Anterior cingulate cortex (tissue), 58 donors: ENCODE data around the gene FGD2.

Experiments used
- DNase-seq, 58 donors: peaks; one replicate each; lab custom pipeline; 2025; lab: John Stamatoyannopoulos, UW

The FGD2 gene

DNA sequence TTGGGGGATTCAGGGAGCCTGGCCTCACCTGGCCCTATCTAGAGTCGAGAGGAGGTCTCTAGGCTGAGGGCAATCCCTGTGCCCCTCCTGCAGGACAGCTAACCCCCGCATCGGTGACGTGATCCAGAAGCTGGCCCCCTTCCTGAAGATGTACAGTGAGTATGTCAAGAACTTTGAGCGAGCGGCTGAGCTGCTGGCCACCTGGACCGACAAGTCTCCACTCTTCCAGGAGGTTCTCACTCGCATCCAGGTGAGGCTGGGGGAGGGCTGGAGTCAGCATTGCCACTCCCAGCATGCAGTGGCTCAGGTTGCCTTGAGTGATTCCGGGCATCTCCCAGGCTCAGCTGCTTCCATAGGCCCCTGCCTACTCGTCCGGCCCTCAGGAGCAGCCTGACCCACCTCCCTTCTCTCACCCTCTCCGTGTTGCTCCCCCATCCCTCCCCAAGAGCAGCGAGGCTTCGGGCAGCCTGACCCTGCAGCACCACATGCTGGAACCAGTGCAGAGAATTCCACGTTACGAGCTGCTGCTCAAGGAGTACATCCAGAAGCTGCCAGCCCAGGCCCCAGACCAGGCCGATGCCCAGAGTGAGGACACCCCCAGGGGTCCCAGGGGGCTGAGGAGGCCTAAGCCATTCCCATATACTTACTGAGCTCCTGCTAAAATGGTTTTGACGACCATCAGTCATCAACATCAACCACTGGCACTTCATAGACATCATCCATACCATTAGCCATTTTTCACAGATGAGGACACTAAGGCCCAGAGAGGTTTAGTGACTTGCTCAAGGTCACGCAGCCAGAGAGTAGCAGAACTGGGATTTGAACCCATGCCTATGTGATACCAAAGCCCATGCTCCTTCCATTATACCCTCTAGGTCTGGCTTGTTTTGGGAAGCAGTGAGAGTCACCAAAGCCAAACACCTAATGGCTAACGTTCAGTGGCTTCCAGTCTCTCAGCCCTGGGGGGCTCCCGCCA is 8.3 kb downstream of the FGD2 start:
- no peak for DNase-seq

DNA sequence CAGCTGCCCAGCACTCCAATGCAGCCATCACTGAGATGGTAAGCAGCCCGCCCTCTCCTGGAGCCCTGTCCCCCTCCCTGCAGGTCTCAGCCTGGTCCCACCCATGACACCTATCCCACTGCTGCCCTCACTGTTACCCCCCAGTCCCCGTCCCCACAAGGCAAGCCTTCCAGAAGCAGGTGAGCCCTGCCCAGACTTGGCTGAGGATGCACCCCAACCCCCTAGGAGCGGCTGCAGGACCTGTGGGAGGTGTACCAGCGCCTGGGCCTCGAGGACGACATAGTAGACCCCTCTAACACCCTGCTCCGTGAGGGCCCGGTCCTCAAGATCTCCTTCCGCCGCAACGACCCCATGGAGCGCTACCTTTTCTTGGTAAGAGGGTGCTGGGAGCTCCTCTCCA is 9.2 kb downstream of the FGD2 start:
- DNase-seq = no peak

DNA sequence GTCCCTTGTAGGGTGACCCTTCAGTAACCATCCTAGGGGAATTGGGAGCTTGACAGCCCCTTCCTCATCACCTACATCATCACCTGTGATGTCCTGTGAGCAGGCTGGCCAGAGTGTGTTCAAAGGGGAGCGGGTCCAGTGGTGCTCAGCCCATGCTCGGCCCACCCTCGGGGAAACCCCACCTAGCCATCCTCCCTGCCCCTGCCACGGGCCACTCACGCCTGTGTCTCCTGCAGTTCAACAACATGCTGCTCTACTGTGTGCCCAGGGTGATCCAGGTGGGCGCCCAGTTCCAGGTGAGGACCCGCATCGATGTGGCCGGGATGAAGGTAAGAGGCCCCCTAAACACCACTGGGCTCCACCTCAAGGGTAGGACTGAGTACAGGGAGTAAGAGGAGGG is 10.1 kb downstream of the FGD2 start:
- no peak for DNase-seq

DNA sequence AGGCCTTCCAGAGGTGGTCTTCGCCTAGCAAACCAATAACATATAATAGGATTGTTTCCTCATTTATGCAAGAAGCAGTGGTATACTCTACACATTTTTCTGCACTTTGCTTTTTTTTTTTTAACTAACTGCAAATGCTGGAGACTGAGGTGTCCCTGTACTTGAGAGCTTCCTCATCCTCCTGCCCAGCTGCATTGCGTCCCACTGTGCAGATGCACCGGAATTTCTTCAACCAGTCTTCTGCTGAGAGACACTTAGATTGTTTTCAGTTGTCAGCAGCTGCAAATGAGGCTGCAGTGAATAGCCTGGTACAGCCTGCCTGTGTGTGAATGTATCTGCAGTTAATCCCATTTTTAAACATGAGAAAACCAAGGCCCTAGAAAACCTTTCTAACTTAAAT is 11.5 kb downstream of the FGD2 start:
- peak in 10 of 58 donors; percentile 4 to 39 (median 19) for DNase-seq

DNA sequence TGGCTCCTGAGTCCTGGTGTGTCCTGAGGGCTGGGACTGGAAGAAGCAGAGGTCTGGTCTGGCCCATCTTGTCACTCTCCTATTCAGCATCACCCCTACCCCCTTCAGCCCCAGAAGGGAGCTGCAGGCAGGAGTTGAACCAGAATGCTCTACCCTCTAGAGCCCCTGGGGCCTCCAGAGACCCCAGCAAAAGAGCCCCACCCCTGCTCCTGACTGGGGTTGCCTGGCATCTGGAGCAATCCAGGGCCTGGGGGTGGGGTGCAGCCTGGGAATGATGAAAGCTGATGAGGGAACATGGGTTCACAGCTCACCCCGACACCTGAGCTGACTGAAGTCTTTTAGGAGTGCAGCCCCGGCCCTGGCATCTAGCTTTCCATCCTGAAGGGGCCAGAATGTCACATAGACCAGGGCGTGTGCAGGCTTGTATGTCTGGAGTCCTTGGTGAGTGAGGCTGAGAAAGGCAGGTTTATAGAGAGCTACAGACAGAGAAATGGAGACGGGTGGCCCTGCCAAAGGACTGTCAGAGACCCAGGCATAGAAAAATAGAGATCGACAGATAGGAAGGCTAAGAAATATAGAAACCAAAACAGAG is 12.2 kb downstream of the FGD2 start:
- peak in 4 of 58 donors; percentile 24 to 44 (median 34) for DNase-seq

DNA sequence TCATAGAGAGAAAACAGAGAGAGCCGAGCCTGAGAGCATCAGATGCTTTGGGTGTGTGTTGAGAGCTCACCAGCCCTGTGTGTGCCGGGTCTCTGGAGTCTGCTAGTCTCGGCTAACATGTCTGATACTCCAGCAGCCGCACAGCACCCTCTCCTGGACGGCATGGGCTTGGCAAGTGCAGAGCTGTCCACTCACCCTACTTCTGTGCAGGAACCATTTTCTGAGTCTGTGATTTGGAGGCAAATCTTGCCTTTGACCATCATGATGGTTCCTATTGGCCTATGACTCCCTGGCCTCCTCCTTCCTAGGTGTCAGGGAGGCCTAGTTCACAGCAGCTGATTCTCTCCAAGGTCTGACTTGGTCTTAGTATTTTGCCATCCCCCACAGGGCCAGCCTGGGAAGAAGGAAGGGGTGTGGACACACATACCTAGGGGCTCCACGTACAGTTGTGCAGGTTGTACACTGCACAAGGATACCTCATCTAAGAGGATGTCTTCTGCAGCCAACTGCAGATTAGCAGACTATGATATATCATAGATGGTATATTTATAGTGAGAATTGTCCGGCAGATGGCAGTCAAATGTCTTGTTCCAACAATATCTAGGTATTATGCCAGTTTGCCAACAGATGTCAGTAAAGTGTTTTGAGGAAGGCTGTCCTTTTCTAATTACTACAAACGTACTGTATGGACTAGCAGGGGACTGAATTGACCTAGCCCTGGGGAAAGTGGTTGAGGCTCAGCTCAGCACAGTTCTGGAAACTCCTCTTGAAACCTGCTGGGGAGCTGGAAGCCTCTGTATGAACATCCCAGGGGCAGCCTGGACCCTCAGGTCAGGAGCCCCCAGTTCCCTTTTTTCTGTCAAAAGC is 13.0 kb downstream of the FGD2 start:
- DNase-seq = peak; percentile 15 to 94 (median 86)

DNA sequence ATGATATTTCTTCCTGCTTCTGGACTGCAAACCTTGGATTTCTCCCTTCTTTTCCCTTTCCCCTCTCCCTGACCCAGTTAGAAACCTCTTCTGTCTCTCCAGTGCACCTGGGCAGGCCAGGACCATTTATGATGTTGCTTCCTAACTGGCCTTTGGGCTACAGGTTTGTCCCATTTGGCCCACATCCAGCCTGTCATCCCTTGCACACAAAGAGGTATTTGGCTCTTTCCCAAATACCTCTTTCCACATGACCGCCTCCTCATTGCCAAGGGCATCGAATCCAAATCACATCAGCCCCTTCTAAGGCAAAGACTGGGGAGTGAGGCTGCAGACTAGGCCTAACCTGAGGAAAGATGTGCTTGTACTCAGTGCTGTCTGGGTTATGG is 13.6 kb downstream of the FGD2 start:
- peak in 1 of 58 donors; percentile 8 for DNase-seq

DNA sequence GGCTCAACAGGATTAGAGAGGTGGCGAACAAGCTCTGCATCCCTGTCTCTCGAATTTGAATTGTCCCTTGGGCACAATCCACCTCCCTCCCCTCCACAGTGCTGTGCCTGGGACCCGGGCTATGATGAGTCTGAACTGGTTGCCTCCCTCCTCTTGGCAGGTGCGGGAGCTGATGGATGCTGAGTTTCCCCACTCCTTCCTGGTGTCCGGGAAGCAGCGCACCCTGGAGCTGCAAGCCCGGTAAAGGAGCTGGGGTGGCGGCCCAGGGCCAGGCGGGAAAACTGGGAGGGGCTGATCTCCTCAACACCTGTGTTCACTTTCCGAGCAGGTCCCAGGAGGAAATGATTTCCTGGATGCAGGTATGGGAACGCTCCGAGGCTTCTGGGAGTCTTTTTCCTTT is 14.9 kb downstream of the FGD2 start:
- no peak for DNase-seq

DNA sequence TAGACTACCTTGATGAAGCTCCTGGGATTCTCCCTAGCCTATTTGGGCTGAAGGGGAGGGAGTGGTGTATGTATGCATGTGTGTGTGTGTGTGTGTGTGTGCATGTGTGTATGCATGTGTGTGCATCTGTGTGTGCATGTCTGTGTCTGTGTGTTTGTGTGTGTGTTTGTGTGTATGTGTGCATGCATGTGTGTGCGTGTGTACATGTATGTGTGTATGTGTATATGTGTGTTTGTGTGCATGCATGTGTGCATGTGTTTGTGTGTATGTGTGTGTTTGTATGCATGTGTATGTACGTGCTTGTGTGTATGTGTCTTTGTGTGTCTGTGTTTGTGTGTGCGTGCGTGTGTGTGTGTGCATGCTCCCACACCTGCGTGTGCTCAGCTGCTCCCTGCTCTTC is 15.4 kb downstream of the FGD2 start:
- DNase-seq = no peak

DNA sequence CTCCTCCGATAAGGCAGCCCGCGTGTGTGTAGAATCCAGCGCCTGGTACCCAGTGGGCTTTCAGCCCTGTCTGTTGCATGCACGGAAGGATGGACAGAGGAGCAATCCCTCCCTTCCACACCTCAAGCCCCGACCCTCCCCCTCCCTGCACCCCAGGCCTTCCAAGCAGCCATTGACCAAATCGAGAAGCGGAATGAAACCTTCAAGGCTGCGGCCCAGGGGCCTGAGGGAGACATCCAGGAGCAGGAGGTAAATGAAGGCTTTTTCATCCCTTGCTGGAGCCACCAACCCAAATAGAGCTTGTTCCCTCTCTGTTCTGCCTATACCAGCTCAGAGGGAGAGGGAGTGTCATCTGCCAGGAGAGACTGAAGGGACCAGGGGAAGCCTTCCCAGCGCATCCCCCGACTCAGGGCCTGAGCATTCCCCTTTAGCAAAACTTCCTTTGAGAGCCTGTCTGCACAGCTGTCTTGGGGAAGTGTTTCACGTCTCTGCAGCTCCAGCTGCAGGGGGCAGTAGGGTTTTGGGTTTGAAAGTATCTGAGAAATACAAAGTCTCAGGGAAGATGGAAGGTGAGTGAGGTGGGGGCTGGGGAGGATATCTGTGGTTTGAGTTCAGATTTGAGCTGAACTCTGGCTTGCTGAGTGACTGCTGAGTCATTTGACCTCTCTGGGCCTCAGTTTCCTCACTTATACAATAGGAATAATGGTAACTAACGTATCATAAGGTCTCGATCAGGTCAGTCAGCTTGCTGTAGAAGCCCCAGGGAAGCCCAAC is 16.1 kb downstream of the FGD2 start:
- DNase-seq = no peak

DNA sequence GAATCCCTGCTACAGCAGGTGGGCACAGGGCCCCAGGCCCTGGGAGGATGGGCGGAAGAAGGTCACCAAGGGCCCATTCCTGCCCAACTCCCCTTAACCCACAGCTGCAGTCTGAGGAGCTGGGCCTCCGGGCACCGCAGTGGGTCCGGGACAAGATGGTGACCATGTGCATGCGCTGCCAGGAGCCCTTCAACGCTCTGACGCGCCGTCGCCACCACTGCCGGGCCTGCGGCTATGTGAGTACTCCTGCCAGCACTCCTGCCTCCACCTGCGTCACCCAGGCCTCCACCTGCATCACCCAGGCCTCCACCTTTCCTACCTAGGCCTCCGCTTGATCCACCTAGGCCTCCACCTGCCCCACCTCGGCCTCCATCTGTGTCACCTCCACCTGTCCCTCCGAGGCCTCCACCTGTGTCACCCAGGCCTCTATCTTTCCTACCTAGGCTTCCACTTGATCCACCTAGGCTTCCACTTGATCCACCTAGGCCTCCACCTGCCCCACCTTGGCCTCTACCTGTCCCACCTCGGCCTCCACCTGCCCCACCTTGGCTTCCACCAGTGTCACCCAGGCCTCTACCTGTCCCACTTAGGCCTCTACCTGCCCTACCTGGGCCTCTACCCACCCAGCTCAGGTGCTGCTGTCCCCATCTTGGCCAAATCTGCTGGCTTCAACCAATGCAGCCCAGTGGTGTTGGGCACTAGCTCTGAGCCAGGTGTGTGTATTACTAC is 16.8 kb downstream of the FGD2 start:
- no peak for DNase-seq

DNA sequence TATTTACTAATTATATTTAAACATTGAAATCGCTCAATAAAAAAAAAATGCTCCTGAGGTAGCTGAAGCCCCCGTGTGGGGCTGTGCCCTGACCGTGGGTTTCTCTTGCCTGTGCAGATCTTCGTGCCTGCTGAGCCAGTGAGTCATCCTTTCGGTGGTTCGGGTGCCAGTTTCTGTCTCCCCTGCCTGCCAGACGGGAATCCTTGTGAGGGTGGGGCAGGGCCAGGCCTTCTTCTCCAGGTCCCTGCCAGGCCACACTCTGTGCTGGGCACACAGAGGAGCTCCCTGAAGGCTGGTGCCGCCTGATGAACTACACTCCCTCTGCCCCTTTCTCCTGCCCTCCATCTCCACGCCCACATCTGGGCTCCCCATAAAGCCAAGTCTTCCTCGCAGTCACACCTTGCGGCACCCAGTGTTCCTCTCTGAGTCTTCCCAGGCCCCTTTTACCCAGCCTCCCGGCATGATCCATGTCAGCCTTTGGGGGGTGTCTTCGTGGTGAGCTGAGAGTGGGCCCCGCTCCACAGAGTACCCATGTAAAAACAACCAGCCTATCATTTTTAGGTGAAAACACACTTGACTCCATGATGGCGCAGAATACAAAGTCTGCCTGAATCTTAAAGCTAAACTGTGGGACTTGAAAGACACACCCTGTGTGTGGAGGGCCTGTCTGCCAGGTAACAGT is 19.3 kb downstream of the FGD2 start:
- DNase-seq = peak in 1 of 58 donors; percentile 24

DNA sequence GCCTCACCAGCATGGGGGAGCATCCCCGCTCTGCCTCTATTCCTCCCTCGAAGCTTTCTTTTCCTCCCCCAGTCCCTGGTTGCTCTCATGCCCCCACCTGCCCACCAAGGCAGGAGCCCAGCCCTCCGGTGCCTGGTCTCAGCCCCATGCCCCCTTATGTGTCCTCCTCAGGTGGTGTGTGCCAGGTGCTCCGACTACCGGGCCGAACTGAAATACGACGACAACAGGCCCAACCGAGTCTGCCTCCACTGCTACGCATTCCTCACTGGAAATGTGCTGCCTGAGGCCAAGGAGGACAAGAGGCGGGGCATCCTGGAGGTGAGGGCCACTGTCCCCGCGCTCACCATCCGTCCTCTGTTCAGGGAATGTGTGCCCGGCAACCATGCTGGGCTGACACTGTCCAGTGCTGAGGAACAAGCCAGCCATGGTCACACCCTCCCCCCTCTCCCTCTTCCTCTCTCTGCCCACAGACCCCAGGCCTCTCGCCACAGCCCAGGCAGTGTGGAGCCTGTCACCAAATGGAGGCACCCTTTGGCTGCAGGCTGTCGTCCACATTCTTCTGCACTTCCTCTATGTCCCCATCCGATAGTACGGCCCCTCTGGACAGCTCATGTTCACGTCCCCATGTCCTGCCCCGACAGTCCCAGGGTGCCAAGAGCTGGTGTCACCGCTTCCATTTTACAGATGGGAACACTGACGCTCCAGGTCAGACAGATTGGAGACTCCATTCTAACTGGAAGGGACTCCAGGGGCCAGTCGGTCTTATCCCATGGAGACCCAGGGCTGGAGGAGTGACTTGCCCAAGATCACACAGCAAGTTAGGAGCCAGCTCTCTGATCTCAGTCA is 20.4 kb downstream of the FGD2 start:
- no peak for DNase-seq

DNA sequence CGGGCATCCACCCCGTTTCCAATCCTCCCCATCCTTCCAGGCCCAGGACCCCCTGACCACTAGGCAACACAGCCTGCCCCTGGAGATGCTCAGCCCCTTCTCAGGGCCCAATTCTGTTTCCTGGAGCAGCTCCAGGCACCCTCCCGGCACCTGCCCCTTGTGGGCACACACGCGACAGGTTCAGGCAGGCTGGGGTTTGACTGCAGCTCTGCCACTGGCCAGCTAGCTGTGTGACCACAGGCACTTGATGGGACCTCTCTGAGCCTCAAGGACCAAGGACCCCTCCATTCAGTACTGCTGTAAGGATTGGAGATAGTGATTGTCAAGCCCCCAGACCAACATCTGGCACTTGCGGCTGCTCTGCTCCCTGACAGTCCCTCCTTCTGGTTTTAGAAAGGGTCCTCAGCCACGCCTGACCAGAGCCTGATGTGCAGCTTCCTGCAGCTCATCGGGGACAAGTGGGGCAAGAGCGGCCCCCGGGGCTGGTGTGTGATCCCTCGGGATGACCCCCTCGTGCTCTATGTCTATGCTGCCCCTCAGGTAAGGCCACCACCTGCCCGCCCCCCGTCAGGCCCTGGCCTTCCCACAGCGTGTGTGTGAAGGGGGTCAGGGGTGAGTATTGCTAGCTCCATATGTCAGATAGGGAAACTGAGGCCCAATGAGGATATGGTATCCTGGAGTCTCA is 21.7 kb downstream of the FGD2 start:
- no peak for DNase-seq

DNA sequence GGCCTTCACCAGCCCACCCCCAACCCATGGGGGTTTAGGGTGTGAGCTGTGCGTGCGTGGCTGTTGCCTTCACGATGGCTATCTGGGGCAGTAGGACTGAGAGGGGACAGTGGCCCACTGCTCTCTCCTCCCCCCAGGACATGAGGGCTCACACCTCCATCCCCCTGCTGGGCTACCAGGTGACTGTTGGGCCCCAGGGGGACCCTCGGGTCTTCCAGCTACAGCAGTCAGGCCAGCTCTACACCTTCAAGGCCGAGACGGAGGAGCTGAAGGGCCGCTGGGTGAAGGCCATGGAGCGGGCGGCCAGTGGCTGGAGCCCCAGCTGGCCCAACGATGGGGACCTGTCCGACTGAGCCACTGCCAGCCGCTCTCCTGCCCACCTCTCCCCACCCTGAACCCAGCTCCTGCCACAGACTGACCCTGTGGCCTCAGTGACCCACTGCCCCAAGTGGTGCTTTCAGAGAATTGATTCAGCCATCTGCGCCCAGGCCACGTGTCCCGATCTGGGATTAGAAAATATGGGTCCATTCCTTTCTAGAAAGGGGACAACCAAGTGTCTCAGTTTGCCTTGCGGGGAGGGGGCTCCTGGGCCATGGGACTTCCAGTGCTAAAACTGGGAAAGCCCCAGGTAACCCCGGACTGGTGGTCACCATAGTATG is 22.5 kb downstream of the FGD2 start:
- DNase-seq = no peak

DNA sequence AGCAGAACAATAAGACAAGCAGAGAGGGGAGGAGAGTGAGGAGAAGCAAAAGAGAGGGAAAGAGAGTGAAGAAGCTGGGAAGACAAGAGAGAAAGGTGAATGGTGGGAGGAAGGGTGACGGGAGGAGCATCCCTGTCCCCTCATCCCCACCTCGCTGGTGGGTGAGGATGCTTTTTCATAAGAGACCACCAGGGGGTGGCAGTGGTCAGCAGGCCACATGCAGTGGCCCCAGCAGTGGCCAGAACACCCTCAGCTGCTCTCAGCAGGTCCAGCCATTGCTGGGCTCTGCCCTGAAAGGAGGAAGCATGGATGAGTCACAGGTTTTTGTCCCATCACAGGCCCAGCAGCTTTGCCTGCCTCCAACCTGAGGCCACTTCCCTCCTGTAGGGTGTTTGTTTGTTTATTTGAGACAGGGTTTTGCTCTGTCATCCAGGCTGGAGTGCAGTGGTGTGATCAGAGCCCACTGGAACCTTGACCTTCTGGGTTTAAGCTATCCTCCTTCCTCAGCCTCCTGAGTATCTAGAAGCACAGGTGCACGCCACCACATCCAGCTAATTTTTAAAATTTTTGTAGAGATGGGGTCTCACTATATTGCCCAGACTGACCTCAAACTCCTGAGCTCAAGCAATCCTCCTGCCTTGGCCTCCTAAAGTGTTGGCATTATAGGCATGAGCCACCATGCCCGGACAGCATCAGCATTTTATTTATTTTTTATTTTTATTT is 24.0 kb downstream of the FGD2 start:
- peak in 31 of 58 donors; percentile 11 to 59 (median 30) for DNase-seq
